Uterus (tissue), 2 donors: Measurements from ENCODE around the gene CAMTA1.

Source experiments
- POLR2A ChIP-seq, 2 donors: fragments of 450-650 bp; IDR thresholded peaks; one replicate each; pipeline ENCODE4 v1.6.1; 2016; ENCODE audit warnings: antibody characterized with exemption in 2 of 2, mild to moderate bottlenecking in 1 of 2, moderate library complexity in 1 of 2
- TF ChIP-seq, protein P1 (sequence below), 4 experiments: fragments of 200-600 bp in 2 of 4; fragments of 450-650 bp in 2 of 4; sonication (generic) in 2 of 4; IDR thresholded peaks; one replicate each; pipeline ENCODE4 v1.5.1; 2016 to 2019; ENCODE audit warnings: antibody characterized with exemption in 4 of 4, mild to moderate bottlenecking in 2 of 4, moderate library complexity in 1 of 4

DNA sequence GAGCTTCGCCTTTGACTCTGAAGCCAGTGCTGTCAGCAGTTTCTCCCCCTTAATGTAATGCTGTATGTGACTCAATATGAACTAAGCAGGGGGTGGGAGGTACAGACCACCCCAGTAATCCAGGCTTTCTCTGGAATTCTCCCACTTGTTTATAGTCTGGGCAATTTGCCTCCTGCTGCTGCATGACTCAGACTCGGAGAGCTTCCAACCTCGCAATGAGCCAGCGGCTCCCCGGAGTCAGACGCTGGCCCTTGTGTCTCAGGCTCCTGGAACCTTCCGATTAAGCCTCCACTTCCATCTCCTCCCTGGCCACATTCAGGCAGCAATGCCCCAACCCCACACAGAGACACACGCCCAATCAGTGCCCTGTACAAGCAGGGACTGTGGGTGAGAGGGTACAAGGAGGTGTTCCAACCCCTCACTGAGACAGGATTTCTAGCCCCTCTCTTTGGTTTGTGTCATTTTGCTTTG lies 514.1 kb downstream of the CAMTA1 start:
- no peak for TF ChIP-seq POLR2A (IDR thresholded peaks at IDR 0.05)
- TF ChIP-seq, protein P1, sequence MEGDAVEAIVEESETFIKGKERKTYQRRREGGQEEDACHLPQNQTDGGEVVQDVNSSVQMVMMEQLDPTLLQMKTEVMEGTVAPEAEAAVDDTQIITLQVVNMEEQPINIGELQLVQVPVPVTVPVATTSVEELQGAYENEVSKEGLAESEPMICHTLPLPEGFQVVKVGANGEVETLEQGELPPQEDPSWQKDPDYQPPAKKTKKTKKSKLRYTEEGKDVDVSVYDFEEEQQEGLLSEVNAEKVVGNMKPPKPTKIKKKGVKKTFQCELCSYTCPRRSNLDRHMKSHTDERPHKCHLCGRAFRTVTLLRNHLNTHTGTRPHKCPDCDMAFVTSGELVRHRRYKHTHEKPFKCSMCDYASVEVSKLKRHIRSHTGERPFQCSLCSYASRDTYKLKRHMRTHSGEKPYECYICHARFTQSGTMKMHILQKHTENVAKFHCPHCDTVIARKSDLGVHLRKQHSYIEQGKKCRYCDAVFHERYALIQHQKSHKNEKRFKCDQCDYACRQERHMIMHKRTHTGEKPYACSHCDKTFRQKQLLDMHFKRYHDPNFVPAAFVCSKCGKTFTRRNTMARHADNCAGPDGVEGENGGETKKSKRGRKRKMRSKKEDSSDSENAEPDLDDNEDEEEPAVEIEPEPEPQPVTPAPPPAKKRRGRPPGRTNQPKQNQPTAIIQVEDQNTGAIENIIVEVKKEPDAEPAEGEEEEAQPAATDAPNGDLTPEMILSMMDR (IDR thresholded peaks at IDR 0.05): no peak
